Mesenchymal stem cell (in vitro differentiated cells and primary cell): ENCODE data around the gene ROBO3.

Experiments
- DNase-seq: peaks from one replicate; pipeline ENCODE4 v3.0.0-alpha.2; 2013
- H2AFZ ChIP-seq: one replicate; pipeline ENCODE4 v1.6.1; 2013; ENCODE audit warnings: low read depth, mild to moderate bottlenecking, control low read depth, inconsistent platforms, low read length, moderate library complexity
- H2AK5ac ChIP-seq: 2 replicates; pipeline ENCODE4 v1.6.1; 2013; ENCODE audit warnings: low read length, moderate library complexity, mild to moderate bottlenecking, inconsistent platforms; ENCODE audit not compliant: severe bottlenecking
- H2BK120ac ChIP-seq: one replicate; pipeline ENCODE4 v1.6.1; 2013; ENCODE audit warnings: low read depth, mild to moderate bottlenecking, inconsistent platforms, low read length, moderate library complexity
- H2BK12ac ChIP-seq, 2 experiments: one replicate each; pipeline ENCODE4 v1.6.1; 2013; ENCODE audit warnings: inconsistent platforms in 2 of 2, low read length in 2 of 2, mild to moderate bottlenecking in 2 of 2, moderate library complexity in 2 of 2, control low read depth in 1 of 2
- H2BK15ac ChIP-seq: one replicate; pipeline ENCODE4 v1.6.1; 2013; ENCODE audit warnings: mild to moderate bottlenecking, low read depth, inconsistent platforms; ENCODE audit not compliant: poor library complexity, severe bottlenecking
- H2BK5ac ChIP-seq: 2 replicates; pipeline ENCODE4 v1.6.1; 2013; ENCODE audit warnings: low read depth, mild to moderate bottlenecking, low read length, control low read depth, inconsistent platforms; ENCODE audit not compliant: poor library complexity, severe bottlenecking
- H3K14ac ChIP-seq, 2 experiments: one replicate each; pipeline ENCODE4 v1.6.1; 2013; ENCODE audit warnings: inconsistent platforms in 2 of 2, low read length in 2 of 2, control low read depth in 1 of 2, mild to moderate bottlenecking in 1 of 2, moderate library complexity in 1 of 2
- H3K18ac ChIP-seq, 2 experiments: one replicate each; pipeline ENCODE4 v1.6.1; 2013; ENCODE audit warnings: inconsistent platforms in 2 of 2, low read length in 2 of 2, control low read depth in 1 of 2, low read depth in 1 of 2, mild to moderate bottlenecking in 1 of 2
- H3K23ac ChIP-seq, 2 experiments: one replicate each; pipeline ENCODE4 v1.6.1; 2013; ENCODE audit warnings: inconsistent platforms in 2 of 2, low read length in 2 of 2, mild to moderate bottlenecking in 2 of 2, moderate library complexity in 2 of 2, control low read depth in 1 of 2
- H3K27ac ChIP-seq: 2 replicates; pipeline ENCODE4 v1.5.1; 2013; ENCODE audit warnings: mild to moderate bottlenecking, moderate library complexity, low read length, control low read depth, inconsistent platforms; ENCODE audit not compliant: poor library complexity, severe bottlenecking
- H3K27me3 ChIP-seq, 2 experiments: 2 replicates each; pipeline versions ENCODE4 v1.6.1 to v1.7.0; 2013; ENCODE audit warnings: low read length in 2 of 2, mild to moderate bottlenecking in 2 of 2, moderate library complexity in 2 of 2, control low read depth in 1 of 2, inconsistent platforms in 1 of 2; ENCODE audit not compliant: control insufficient read depth in 1 of 2, insufficient read depth in 1 of 2
- H3K36me3 ChIP-seq, 2 experiments: 2 replicates each; pipeline versions ENCODE4 v1.6.1 to v1.7.0; 2013; ENCODE audit warnings: low read length in 2 of 2, control low read depth in 1 of 2, inconsistent platforms in 1 of 2, low read depth in 1 of 2, mild to moderate bottlenecking in 1 of 2; ENCODE audit not compliant: insufficient read depth in 2 of 2, control insufficient read depth in 1 of 2
- H3K4ac ChIP-seq, 2 experiments: one replicate each; pipeline ENCODE4 v1.6.1; 2013; ENCODE audit warnings: inconsistent platforms in 2 of 2, low read length in 2 of 2, mild to moderate bottlenecking in 2 of 2, moderate library complexity in 2 of 2, control low read depth in 1 of 2, low read depth in 1 of 2
- H3K4me1 ChIP-seq: 2 replicates; pipeline ENCODE4 v1.6.1; 2013; ENCODE audit warnings: low read depth, low read length, control low read depth; ENCODE audit not compliant: control insufficient read depth, insufficient read depth
- H3K4me2 ChIP-seq: 2 replicates; pipeline ENCODE4 v1.6.1; 2013; ENCODE audit warnings: low read length, mild to moderate bottlenecking, inconsistent platforms; ENCODE audit not compliant: poor library complexity, severe bottlenecking
- H3K4me3 ChIP-seq, 2 experiments: 2 replicates each; pipeline versions ENCODE4 v1.5.1 to v1.7.0; 2013; ENCODE audit warnings: low read length in 2 of 2, mild to moderate bottlenecking in 2 of 2, control low read depth in 1 of 2, low read depth in 1 of 2; ENCODE audit not compliant: insufficient read depth in 1 of 2
- H3K79me1 ChIP-seq: replicated peaks from 2 replicates; pipeline ENCODE4 v1.6.1; 2013; ENCODE audit warnings: mild to moderate bottlenecking, control low read depth, low read length, inconsistent platforms; ENCODE audit not compliant: poor library complexity, severe bottlenecking
- H3K9ac ChIP-seq: 2 replicates; pipeline ENCODE4 v1.7.0; 2013; ENCODE audit warnings: mild to moderate bottlenecking, low read length, moderate library complexity
- H3K9me3 ChIP-seq: 2 replicates; pipeline ENCODE4 v1.7.0; 2013; ENCODE audit warnings: mild to moderate bottlenecking, low read length; ENCODE audit not compliant: control insufficient read depth
- H4K8ac ChIP-seq: one replicate; pipeline ENCODE4 v1.6.1; 2013; ENCODE audit warnings: inconsistent platforms, mild to moderate bottlenecking, low read length, moderate library complexity
- H4K91ac ChIP-seq: one replicate; pipeline ENCODE4 v1.6.1; 2013; ENCODE audit warnings: mild to moderate bottlenecking, low read length, inconsistent platforms
- WGBS: methylation state at CpG from one replicate; pipeline ENCODE4 v1.1.7; 2013; ENCODE audit warnings: mixed read lengths; 5-methylcytosine and 5-hydroxymethylcytosine counted together

The ROBO3 gene

DNA sequence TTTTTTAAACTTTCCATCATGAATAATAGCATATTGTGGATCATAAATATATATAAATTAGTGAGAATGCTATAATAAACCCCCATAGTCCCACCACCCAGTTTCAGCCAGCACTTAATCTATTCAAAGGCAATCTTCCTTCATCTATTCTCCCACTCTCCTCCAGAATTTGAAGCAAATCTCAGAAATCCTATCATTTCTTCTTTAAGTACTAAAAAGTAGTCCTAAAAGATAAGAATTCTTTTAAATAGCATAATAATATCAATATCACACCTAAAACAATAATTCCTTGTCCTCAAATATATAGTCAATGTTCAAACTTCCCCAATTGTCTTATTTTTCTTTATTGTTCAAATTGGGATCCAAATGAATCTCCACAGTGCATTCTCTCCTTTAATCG is 24.6 kb upstream of the ROBO3 start:
- no peaks in the 10 kb centered on the region for H3K9me3 ChIP-seq
- no peak overlapping the region for H3K9ac ChIP-seq
- H3K4ac ChIP-seq, result no peak overlapping the region
- H2AFZ ChIP-seq, result no peak overlapping the region
- no peak overlapping the region for H3K18ac ChIP-seq
- H3K4me1 ChIP-seq, result peaks cover 18% of the 10 kb centered on the region
- no peak overlapping the region for H3K23ac ChIP-seq
- WGBS, result no CpG with 5 or more reads among the region's 1 CpG
- no peak overlapping the region for H2AK5ac ChIP-seq
- H3K4me3 ChIP-seq, result no peak overlapping the region
- H2BK12ac ChIP-seq, result no peak overlapping the region
- H3K79me1 ChIP-seq, result no peaks in the 10 kb centered on the region
- H2BK15ac ChIP-seq, result no peak overlapping the region
- no peak overlapping the region for H4K8ac ChIP-seq
- H3K14ac ChIP-seq, result no peak overlapping the region
- peaks cover 71 to 76% of the 10 kb centered on the region in 2 experiments for H3K27me3 ChIP-seq
- H3K4me2 ChIP-seq, result no peak overlapping the region
- no peak overlapping the region for H2BK5ac ChIP-seq
- H3K36me3 ChIP-seq, result no peaks in the 10 kb centered on the region
- no peak overlapping the region for H3K27ac ChIP-seq
- no peak for DNase-seq
- H2BK120ac ChIP-seq, result no peak overlapping the region
- no peak overlapping the region for H4K91ac ChIP-seq

- WGBS, result 67% methylated on average over 1 of the region's 3 CpGs
- DNase-seq, result no peak
Measured at GRCh38 chr11:124841201-124841600, 24.0 kb upstream of the ROBO3 start.

GRCh38 chr11:124841840-124842239 is 23.4 kb upstream of the ROBO3 start:
- no peak overlapping the region for H3K4ac ChIP-seq
- no peaks in the 10 kb centered on the region for H3K79me1 ChIP-seq
- 3% methylated on average over 2 of the region's 2 CpGs for WGBS
- H3K36me3 ChIP-seq, result no peaks in the 10 kb centered on the region
- no peak overlapping the region for H3K27ac ChIP-seq
- no peak overlapping the region for H3K4me2 ChIP-seq
- H2BK120ac ChIP-seq, result no peak overlapping the region
- no peak overlapping the region for H3K4me3 ChIP-seq
- no peak overlapping the region for H4K8ac ChIP-seq
- no peak overlapping the region for H2BK5ac ChIP-seq
- no peak overlapping the region for H3K14ac ChIP-seq
- no peak overlapping the region for H3K18ac ChIP-seq
- no peak overlapping the region for H3K23ac ChIP-seq
- peaks cover 82 to 88% of the 10 kb centered on the region in 2 experiments for H3K27me3 ChIP-seq
- H4K91ac ChIP-seq, result no peak overlapping the region
- no peak overlapping the region for H2AK5ac ChIP-seq
- H3K9me3 ChIP-seq, result no peaks in the 10 kb centered on the region
- peaks cover 18% of the 10 kb centered on the region for H3K4me1 ChIP-seq
- no peak overlapping the region for H2BK12ac ChIP-seq
- no peak for DNase-seq
- no peak overlapping the region for H3K9ac ChIP-seq
- no peak overlapping the region for H2BK15ac ChIP-seq
- no peak overlapping the region for H2AFZ ChIP-seq

More at GRCh38 chr11:124841201-124841600, 24.0 kb upstream of the ROBO3 start:
- Histone ChIP-seq H2BK5ac (no peak overlapping the region), H2BK120ac (no peak overlapping the region), H3K79me1 (no peaks in the 10 kb centered on the region), H3K14ac (no peak overlapping the region), H4K8ac (no peak overlapping the region), H2AK5ac (no peak overlapping the region), H2BK12ac (no peak overlapping the region), H3K36me3 (no peaks in the 10 kb centered on the region), H2BK15ac (no peak overlapping the region), H3K27me3 (peaks cover 76 to 82% of the 10 kb centered on the region in 2 experiments), H4K91ac (no peak overlapping the region), H3K18ac (no peak overlapping the region), H3K4me3 (no peak overlapping the region), H3K23ac (no peak overlapping the region), H3K4me2 (no peak overlapping the region), H2AFZ (no peak overlapping the region), H3K4ac (no peak overlapping the region), H3K27ac (no peak overlapping the region), H3K4me1 (peaks cover 18% of the 10 kb centered on the region), H3K9ac (no peak overlapping the region), H3K9me3 (no peaks in the 10 kb centered on the region)

DNA sequence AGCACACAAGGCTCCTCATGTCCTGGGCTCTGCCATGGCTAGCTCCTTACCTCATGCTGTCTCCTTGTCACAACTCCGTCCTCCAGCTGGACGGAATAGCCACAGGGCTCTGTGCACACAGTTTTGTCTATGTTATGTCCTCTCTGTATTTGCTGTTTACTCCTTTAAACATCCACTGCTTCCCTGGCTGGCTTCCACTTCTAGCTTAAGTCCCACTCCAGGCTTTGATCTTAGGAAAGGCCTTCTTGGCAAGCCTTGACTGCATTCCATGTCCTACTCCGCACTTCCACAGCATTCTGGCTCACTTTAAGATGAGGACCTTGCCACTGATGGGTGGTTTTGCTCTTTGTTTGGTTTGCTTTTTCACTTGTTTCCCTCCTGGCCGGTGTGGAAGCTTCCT is 22.9 kb upstream of the ROBO3 start:
- no peak for DNase-seq

More for the DNA sequence above, 22.9 kb upstream of the ROBO3 start:
- H2AFZ ChIP-seq, result no peak overlapping the region
- H3K23ac ChIP-seq, result no peak overlapping the region
- no peaks in the 10 kb centered on the region for H3K79me1 ChIP-seq
- no peak overlapping the region for H2BK15ac ChIP-seq
- no peak overlapping the region for H3K18ac ChIP-seq
- no peak overlapping the region for H3K4ac ChIP-seq
- H3K4me1 ChIP-seq, result peaks cover 18% of the 10 kb centered on the region
- H3K4me2 ChIP-seq, result no peak overlapping the region
- no peak overlapping the region for H3K14ac ChIP-seq
- WGBS, result 11% methylated on average over 4 of the region's 4 CpGs
- no peaks in the 10 kb centered on the region for H3K9me3 ChIP-seq
- no peak overlapping the region for H3K9ac ChIP-seq
- no peak overlapping the region for H2BK5ac ChIP-seq
- no peak overlapping the region for H3K4me3 ChIP-seq
- no peak overlapping the region for H4K91ac ChIP-seq
- H3K36me3 ChIP-seq, result no peaks in the 10 kb centered on the region
- no peak overlapping the region for H2BK12ac ChIP-seq
- no peak overlapping the region for H3K27ac ChIP-seq
- H2AK5ac ChIP-seq, result no peak overlapping the region
- peaks cover 85 to 93% of the 10 kb centered on the region in 2 experiments for H3K27me3 ChIP-seq
- H2BK120ac ChIP-seq, result no peak overlapping the region
- H4K8ac ChIP-seq, result no peak overlapping the region
